Measurements from ENCODE around the gene ERICH3.

DNA sequence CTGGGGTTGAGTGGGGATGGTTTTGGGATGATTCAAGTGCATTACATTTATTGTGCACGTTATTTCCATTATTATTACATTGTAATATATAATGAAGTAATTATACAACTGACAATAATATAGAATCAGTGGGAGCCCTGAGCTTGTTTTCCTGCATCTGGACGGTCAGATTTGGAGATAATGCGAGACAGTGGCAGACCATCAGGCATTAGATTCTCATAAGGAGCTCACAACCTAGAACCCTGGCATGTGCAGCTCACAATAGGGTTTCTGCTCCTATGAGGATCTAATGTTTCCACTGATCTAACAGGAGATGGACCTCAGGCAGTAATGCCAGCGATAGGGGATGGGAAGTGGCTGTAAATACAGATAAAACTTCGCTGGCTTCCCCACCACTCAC, 83.3 kb downstream of the ERICH3 start:
- TF ChIP-seq, protein P1, sequence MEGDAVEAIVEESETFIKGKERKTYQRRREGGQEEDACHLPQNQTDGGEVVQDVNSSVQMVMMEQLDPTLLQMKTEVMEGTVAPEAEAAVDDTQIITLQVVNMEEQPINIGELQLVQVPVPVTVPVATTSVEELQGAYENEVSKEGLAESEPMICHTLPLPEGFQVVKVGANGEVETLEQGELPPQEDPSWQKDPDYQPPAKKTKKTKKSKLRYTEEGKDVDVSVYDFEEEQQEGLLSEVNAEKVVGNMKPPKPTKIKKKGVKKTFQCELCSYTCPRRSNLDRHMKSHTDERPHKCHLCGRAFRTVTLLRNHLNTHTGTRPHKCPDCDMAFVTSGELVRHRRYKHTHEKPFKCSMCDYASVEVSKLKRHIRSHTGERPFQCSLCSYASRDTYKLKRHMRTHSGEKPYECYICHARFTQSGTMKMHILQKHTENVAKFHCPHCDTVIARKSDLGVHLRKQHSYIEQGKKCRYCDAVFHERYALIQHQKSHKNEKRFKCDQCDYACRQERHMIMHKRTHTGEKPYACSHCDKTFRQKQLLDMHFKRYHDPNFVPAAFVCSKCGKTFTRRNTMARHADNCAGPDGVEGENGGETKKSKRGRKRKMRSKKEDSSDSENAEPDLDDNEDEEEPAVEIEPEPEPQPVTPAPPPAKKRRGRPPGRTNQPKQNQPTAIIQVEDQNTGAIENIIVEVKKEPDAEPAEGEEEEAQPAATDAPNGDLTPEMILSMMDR (IDR thresholded peaks at IDR 0.05), result no peak
- TF ChIP-seq EP300 (IDR thresholded peaks at IDR 0.05), result no peak
- TF ChIP-seq POLR2A (IDR thresholded peaks at IDR 0.05), result no peak
- TF ChIP-seq POLR2AphosphoS5 (IDR thresholded peaks at IDR 0.05), result no peak
